ENCODE measurements around the gene COG5. TPM values are rescaled to one million over a fixed set of nuclear protein-coding genes. Genes with fewer than 3 reads are reported as not detected.

The COG5 gene
- total RNA-seq, 4 donors from 2014 or later: 34.8 to 74.1 (median 41.2) TPM

GRCh38 chr7:107482571-107482970 is 81.1 kb downstream of the COG5 start:
- no peak for DNase-seq (ENCODE audit: low spot score)
- no peak for TF ChIP-seq CTCF (IDR thresholded peaks at IDR 0.05)
- ATAC-seq (ENCODE audit: low FRiP score): no peak

- no peak for TF ChIP-seq CTCF (IDR thresholded peaks at IDR 0.05)
- ATAC-seq (ENCODE audit: low FRiP score): no peak
- DNase-seq (ENCODE audit: low spot score): no peak
These were observed 82.8 kb downstream of the COG5 start for GRCh38 chr7:107480932-107481331.

GRCh38 chr7:107479303-107479702 is 84.4 kb downstream of the COG5 start:
- TF ChIP-seq CTCF (IDR thresholded peaks at IDR 0.05): no peak
- no peak for ATAC-seq (ENCODE audit: low FRiP score)

GRCh38 chr7:107474104-107474521 is 89.6 kb downstream of the COG5 start:
- DNase-seq (ENCODE audit: low spot score) (no peak), ATAC-seq (ENCODE audit: low FRiP score) (no peak)
- TF ChIP-seq CTCF (IDR thresholded peaks at IDR 0.05): no peak

More at GRCh38 chr7:107479303-107479702, 84.4 kb downstream of the COG5 start:
- no peak for DNase-seq (ENCODE audit: low spot score)

GRCh38 chr7:107472116-107472515 is 91.6 kb downstream of the COG5 start:
- TF ChIP-seq CTCF (IDR thresholded peaks at IDR 0.05): no peak
- ATAC-seq (ENCODE audit: low FRiP score) (no peak), DNase-seq (ENCODE audit: low spot score) (no peak)

- ATAC-seq (ENCODE audit: low FRiP score) (no peak), DNase-seq (ENCODE audit: low spot score) (no peak)
- TF ChIP-seq CTCF (IDR thresholded peaks at IDR 0.05): no peak
These were observed 92.2 kb downstream of the COG5 start for GRCh38 chr7:107471292-107472070.

- DNase-seq (ENCODE audit: low spot score) (no peak), ATAC-seq (ENCODE audit: low FRiP score) (no peak)
- no peak for TF ChIP-seq CTCF (IDR thresholded peaks at IDR 0.05)
These were observed 93.8 kb downstream of the COG5 start, which contains the start of gene GPR22 for GRCh38 chr7:107469929-107470328. TSS of gene GPR22 (plus strand) at chr7:107470057. CDS start at chr7:107474061, 4,004 bp downstream.
